ENCODE measurements around the gene GPR149.

- TF ChIP-seq CTCF (conservative IDR thresholded peaks at IDR 0.05 in 1 of 2, IDR thresholded peaks at IDR 0.05 in 1 of 2; ENCODE audit: extremely low read depth in 1 of 2, insufficient read depth in 1 of 2, low read depth in 1 of 2, low read length in 2 of 2) (no peak), EZH2 (IDR thresholded peaks at IDR 0.05; ENCODE audit: borderline replicate concordance, low read length) (no peak)
Measured at GRCh38 chr3:154338008-154338407, 92.0 kb downstream of the GPR149 start.
